Measurements from ENCODE around the gene TMEM150C.
"Not testable (repeated sequence)": the region's sequence is repeated elsewhere in the genome, so short reads cannot be mapped to it uniquely, and the experiment has no call there.

Gene TMEM150C

DNA sequence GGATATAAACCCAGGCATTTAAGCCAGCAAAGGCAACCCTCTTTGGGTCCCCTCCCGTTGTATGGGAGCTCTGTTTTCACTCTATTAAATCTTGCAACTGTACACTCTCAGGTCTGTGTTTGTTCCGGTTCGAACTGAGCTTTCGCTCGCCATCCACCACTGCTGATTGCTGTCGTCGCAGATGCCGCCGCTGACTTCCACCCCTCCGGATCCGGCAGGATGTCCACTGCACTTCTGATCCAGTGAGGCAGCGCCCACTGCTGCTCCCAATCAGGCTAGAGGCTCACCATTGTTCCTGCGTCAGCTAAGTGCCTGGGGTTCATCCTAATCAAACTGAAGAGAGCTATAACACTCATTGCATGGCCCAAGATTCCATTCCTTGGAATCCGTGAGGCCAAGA lies 82.2 kb downstream of the TMEM150C start:
- in situ Hi-C loops (cut with MboI; ENCODE audit: low sequenced_read_pairs), result no loop called here

DNA sequence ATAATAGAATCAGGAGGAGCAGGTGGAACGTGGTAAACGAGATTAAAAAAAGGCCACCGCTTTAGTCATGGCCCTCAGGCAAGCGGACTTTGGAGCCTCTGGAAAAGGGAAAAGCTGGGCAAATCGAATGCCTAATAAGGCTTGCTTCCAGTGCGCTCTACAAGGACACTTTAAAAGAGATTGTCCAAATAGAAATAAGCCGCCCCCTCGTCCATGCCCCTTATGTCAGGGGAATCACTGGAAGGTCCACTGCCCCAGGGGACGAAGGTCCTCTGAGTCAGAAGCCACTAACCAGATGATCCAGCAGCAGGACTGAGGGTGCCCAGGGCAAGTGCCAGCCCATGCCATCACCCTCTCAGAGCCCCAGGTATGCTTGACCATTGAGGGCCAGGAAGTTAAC lies 84.3 kb downstream of the TMEM150C start:
- in situ Hi-C loops (cut with MboI; ENCODE audit: low sequenced_read_pairs), result not testable (repeated sequence)

DNA sequence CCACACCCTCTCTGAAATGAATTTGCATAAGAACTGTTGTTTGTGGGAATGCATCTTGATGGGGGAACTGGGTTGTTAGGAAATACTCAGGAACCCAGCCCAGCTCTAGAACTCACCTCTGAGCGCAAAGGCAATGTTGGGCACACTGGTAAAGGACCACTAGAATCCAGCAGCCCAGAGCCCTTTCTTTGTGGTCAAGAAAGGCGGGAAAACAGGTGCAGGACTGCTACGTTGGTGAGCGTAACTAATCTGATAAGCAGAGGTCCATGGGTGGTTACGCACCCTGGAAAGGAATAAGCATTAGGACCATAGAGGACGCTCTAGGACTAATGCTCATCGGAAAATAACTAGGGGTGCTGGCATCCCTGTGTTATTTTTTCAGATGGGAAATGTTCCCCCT lies 85.9 kb downstream of the TMEM150C start:
- in situ Hi-C loops (cut with MboI; ENCODE audit: low sequenced_read_pairs), result not testable (repeated sequence)

DNA sequence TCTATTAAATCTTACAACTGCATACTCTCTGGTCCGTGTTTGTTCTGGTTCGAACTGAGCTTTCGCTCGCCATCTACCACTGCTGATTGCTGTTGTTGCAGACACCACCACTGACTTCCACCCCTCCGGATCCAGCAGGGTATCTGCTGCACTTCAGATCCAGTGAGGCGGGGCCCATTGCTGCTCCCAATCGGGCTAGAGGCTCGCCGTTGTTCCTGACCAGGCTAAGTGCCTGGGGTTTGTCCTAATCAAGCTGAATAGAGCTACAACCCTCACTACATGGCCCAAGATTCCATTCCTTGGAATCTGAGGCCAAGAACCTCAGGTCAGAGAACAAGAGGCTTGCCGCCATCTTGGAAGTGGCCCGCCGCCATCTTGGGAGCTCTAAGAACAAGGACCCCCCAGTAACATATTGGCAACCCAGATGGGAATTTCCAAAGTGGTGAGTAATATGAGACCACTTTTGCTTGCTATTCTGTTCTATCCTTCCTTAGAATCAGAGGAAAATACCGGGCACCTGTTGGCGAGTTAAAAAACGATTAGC lies 88.1 kb downstream of the TMEM150C start:
- in situ Hi-C loops (cut with MboI; ENCODE audit: low sequenced_read_pairs), result loop anchor here (25.0 kb wide), 1 partner anchor 264 kb away; no protein-coding TSS in a partner anchor

DNA sequence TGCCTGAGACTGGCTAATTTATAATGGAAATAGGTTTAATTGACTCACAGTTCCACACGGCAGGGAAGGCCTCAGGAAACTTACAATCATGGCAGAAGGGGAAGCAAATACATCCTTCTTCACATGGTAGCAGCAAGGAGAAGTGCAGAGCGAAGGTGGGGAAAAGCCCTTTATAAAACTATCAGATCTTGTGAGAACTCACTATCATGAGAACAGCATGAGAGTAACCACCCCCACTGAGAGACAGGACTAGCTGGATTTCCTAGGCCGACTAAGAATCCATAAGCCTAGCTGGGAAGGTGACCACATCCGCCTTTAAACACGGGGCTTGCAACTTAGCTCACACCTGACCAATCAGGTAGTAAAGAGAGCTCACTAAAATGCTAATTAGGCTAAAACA lies 88.7 kb downstream of the TMEM150C start:
- in situ Hi-C loops (cut with MboI; ENCODE audit: low sequenced_read_pairs), result loop anchor here (25.0 kb wide), 1 partner anchor 264 kb away; no protein-coding TSS in a partner anchor

DNA sequence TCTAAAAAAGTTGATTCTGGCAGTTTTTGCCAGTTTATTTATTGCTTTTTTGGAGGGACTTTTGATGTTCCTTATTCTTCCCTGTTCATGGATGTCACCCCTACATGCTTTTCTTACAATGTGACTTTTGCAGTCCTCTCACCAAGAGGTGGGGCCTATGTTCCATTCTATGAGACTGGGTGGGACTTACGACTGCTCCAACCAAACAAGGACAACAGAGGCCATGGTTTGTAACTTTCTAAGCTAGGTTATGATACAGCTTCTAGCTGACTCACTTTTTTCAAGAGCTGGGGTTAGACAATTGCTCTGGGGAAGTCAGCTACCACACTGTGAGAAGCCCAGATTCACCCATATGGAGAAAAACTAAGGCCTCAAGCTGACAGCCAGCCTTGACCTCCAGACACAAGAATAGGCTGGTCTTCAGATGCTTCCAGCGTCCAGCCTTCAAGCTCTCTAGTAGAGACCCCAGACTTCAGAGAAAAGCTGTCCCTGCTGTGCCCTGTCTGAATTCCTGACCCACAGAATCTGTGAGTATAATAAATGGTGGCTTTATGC lies 91.9 kb downstream of the TMEM150C start:
- in situ Hi-C loops (cut with MboI; ENCODE audit: low sequenced_read_pairs), result loop anchor here (25.0 kb wide), 1 partner anchor 267 kb away; no protein-coding TSS in a partner anchor

DNA sequence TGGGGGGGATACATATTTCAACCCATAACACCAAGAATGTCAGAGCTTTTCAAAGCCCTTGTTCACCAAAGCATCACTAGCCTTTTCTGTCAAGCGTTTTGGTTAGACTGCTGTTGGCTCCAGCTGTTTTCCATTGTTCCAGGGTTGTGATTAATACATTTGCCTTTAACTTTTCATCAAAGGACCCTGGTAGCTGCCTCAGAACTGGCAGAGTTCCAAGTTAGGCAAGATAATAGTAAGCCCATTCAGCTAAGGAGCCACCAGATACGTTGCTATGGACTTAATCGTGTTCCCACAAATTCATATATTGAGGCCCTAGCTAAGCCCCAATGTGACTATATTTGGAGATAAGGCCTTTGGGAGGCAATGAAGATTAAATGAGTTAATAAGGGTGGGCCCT lies 94.3 kb downstream of the TMEM150C start:
- in situ Hi-C loops (cut with MboI; ENCODE audit: low sequenced_read_pairs), result loop anchor here (25.0 kb wide), 1 partner anchor 270 kb away; no protein-coding TSS in a partner anchor

DNA sequence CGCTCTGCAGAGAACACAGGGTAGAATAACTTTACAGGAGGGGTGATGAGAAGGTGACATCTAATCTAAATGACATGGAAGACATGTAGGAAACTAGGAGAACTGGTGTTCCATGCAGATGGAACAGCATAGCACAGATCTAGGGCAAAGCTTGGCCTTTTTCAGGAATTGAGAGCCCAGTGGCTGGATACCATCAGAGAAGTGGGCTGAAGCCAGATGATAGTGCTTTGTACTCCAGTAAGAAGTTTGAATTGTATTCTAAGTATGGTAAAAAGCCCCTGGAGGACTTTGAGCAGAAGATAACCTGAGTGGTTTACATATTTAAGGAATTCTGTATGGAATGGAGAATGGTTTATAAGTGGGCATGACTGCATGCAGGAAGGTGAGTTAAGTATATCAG lies 98.6 kb downstream of the TMEM150C start:
- in situ Hi-C loops (cut with MboI; ENCODE audit: low sequenced_read_pairs), result loop anchor here (25.0 kb wide), 1 partner anchor 274 kb away; no protein-coding TSS in a partner anchor

DNA sequence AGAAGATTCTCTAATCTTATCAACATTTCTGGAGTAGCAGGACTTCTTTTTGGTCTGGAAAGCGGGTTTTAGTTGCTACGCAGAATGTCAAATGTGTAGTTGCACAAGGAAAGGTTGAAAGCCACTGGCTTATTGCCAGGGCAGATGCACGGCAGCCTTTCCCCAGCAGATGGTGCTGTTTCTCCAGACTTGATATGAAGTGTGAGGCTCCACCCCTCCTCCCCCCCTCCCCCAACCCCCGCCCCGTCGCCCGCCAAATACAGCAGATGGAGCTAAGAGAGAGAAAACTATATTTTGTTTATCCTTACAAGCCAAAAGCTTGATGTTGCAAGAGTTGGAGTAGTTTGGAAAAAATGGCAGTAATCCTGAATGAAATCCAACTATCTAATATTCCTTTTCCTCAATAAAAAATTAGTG lies 99.4 kb downstream of the TMEM150C start:
- in situ Hi-C loops (cut with MboI; ENCODE audit: low sequenced_read_pairs), result loop anchor here (25.0 kb wide), 1 partner anchor 275 kb away; no protein-coding TSS in a partner anchor

DNA sequence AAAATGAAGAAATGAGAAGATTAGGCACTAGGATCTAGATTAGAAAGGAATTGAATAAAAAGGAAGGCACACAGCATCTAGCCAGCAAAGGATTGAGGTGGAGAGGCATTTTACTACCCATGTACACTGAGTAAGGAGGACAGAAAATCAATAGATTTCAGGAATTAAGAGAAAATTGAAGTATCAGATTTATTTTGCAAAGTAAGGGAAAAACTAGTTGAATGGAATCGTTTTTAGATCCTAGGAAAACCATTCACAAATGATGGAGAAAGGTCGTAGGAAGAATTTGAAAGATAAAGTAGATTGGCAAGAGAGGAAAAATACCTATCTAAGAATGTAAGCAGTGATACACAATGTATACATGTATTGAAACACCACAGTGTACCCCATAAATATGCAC lies 100.1 kb downstream of the TMEM150C start:
- in situ Hi-C loops (cut with MboI; ENCODE audit: low sequenced_read_pairs), result loop anchor here (25.0 kb wide), 1 partner anchor 276 kb away; no protein-coding TSS in a partner anchor

DNA sequence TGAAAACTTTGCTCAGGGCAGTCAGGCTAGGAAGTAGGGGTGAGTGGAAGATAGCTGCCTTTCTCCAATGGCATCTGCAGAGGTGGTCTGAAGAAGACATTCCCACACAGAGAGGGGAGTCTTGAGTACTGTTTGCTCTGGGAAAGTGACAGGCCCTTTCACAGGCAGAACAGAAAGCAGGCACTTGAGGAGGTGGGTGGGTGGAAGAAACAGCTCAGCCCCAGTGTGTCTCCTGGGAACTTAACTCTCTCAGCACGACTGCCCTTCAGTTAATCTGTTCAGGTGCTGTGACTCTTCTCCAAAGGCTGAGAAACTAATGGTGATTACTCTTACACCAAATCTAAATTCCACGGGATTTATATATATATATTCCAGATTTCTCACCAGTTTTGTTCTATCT lies 103.1 kb downstream of the TMEM150C start:
- in situ Hi-C loops (cut with MboI; ENCODE audit: low sequenced_read_pairs), result loop anchor here (25.0 kb wide), 1 partner anchor 279 kb away; no protein-coding TSS in a partner anchor

DNA sequence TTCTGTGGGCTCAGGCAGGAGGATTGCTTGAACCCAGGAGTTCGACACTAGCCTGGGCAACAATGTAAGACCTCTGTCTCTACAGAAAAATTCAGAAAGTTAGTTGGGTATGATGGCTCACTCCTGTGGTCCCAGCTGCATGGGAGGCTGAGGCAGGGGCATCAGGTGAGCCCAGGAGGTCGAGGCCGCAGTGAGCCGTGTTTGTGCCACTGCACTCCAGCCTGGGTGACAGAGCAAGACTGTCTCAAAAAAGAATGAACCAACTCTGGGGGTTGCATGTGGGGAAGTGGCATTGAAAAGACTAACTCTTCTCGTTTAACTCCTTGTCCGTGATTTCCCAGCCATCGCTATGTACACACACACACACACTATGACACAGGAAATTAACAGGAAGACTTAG lies 104.5 kb downstream of the TMEM150C start:
- in situ Hi-C loops (cut with MboI; ENCODE audit: low sequenced_read_pairs), result loop anchor here (25.0 kb wide), 1 partner anchor 280 kb away; no protein-coding TSS in a partner anchor

DNA sequence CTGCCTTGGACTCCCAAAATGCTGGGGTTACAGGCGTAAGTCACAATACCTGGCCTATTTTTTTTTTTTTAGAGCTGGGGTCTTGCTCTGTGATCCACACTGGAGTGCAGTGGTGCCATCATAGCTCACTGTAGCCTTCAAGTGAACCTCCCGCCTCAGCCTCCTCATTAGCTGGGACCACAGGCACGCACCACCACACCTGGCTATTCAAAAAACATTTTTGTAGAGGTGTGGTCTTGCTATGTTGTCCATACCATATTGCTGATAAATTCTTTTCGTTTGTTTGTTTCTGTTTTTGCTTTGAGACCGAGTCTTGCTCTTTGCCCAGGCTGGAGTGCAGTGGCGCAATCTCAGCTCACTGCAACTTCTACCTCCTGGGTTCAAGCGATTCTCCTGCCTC lies 109.8 kb downstream of the TMEM150C start:
- in situ Hi-C loops (cut with MboI; ENCODE audit: low sequenced_read_pairs), result loop anchor here (25.0 kb wide), 1 partner anchor 285 kb away; no protein-coding TSS in a partner anchor

DNA sequence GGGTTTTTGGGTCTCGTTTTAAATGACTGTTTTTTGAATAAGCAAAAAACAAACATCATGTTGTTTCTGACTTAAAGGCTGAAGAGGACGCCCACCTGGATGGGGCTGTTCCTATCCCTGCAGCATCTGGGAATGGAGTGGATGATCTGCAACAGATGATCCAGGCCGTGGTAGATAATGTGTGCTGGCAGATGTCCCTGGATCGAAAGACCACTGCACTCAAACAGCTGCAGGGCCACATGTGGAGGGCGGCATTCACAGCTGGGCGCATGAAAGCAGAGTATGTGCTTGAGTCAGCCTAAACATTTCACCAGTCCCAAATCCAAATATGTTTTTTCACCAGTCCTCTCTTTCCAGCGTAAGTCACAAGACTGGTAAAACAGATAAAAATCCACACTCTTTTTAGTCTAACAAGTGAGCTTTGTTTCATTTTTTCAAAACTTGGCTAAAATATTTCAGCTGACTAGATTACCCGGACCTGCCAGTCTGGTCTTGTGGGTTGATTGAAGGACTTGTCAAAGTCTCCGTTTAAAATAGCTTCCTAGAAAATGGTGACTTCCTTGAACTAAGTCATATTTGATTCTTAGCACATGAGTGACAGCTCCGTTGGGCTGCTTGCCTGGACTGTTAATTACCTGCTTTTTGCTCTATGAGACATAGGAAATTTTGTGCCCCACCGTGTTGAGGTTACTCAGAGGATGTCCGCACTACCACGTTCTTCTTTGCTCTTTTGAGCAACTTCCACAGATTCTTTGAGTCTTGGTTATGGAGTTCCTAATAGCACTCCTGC lies 110.6 kb downstream of the TMEM150C start:
- in situ Hi-C loops (cut with MboI; ENCODE audit: low sequenced_read_pairs), result loop anchor here (25.0 kb wide), 1 partner anchor 286 kb away; no protein-coding TSS in a partner anchor

DNA sequence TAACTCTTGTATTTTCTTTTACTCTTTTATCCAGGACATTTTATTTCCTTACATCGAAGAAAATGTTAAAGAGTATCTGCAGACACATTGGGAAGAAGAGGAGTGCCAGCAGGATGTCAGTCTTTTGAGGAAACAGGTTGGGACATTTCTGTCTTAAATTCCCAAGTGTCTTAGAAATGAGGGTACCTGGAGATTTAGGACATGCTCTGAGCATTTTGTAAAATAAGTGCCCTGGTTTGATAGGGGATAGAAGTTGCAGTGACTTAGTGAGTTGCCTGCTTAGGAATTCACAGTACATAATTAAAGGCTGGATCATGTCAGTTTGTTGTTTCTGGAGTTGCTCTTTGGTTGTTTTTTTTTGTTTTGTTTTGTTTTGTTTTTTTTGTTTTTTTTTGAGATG lies 113.9 kb downstream of the TMEM150C start:
- in situ Hi-C loops (cut with MboI; ENCODE audit: low sequenced_read_pairs), result no loop called here

DNA sequence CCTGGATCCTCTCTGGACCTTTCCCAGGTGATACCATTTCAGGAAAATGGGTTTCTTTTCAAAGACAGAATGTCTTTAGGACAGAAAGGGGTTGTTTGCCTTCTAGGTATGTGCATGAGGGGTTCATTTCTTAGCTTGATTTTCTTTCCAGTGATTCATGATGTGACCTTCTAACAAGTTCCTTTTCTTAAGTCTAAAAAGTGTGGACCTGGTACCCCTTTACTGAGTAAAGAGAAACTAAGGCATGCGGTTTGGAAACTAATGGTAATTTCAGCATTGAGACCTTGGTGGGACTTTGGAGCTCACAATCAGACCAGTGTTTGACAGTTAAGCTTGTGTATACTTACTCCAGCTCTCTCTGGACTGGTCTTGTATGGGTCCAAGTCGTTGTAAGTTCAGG lies 122.7 kb downstream of the TMEM150C start:
- in situ Hi-C loops (cut with MboI; ENCODE audit: low sequenced_read_pairs), result no loop called here

DNA sequence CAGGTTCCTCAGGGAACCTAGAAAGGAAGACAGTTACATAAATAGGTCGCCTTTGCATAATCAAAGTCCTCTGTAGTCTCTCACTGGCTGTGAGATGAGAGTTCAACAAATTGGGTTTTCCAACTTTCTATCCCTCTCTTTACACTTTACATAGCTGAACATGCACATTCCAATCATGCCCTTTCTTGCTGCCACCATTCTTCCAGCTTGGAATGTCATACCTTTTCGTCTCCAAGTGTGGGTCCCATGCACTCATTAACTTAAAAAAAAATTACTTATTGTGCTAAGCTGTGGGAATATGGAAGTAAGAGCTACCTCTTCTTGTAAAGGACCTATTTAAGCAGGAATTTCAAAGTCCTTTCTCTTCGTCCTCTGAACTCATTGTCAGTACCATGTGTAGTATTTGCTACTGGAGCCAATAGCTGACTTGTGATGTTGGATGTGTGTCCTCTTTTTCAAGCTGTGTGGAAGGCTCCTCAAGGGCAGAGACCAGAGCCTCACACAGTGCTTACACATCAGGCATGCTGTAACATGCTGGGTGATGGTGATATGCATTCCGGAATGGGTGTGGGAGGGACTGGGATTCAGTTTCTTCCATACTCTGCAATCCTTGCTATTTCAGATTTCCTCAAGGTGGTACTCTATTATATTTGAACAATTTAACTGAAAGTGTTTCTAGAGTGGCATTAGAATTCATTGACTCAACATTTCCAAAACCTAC lies 124.3 kb downstream of the TMEM150C start:
- in situ Hi-C loops (cut with MboI; ENCODE audit: low sequenced_read_pairs), result no loop called here

DNA sequence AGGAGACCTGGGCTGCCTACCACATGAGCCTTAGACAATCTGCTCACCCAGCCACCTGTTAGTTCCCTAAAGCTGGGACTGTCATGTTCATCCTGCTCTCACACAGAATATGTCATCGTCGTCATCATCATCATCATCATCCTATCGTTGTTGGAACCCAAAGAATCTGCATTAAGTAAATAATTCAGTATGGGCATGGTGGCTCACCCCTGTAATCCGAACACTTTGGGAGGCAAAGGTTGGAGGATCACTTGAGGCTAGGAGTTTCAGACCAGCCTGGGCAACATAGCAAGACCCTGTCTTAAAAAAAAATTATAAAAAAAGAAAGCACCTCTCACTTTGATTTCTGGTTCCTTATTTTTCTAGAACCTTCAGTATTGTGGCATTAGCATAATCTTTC lies 125.0 kb downstream of the TMEM150C start:
- in situ Hi-C loops (cut with MboI; ENCODE audit: low sequenced_read_pairs), result no loop called here

DNA sequence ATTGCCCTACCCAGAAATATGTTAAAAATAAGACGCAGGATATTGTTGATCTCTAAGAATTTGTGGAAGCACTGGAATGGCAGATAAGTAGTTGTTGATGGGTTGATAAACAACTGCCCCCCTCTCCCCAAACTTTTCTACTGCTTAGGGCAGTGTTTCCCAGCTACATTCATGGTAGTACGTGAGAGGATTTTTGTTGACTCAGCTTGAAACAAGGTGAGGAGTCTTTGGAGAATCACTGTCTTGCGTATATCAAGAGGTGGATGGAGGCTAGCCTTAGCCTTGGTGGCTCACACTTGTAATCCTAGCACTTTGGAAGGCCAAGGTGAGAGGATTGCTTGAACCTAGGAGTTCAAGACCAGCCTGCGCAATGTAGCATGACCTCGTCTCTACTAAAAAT lies 125.7 kb downstream of the TMEM150C start:
- in situ Hi-C loops (cut with MboI; ENCODE audit: low sequenced_read_pairs), result no loop called here

DNA sequence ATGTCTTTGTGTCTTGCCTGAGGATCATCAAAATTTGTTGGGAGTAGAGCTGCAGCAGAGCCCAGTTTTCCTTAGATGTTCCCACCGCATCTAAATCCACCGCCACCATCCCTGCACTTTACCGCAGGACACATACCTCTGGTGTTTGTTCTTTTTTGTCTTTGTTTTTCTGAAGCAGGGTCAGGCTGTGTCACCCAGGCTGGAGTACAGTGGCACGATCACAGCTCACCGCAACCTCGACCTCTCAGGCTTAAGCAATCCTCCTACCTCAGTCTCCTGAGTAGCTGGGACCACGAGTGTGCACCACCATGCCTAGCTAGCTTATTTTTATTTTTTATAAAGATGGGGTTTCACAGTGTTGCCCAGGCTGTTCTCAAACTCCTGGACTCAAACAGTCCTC lies 126.8 kb downstream of the TMEM150C start:
- in situ Hi-C loops (cut with MboI; ENCODE audit: low sequenced_read_pairs), result no loop called here

DNA sequence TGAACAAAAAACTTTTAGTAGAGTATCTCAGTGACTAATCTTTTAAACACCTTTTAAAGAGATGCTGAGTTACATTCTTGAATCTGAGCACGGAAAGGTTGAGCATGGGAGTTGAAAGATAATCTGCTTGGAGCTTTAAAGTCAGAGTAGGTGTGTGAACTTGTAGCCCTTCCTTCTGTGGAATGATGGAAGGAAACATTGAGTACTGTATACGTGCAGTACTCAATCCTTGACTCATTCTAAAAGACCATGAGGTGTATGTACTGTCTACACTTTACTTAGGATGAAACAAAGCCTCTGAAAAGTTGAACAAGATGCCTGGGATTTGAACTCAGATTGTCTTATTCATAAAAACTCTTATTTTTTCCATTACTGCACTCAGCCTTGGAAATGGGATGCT lies 128.0 kb downstream of the TMEM150C start:
- in situ Hi-C loops (cut with MboI; ENCODE audit: low sequenced_read_pairs), result no loop called here
